Measurements from ENCODE around the gene TLR6. TPM values are rescaled to one million over a fixed set of nuclear protein-coding genes. Genes with fewer than 3 reads are reported as not detected.

TLR6 gene
- total RNA-seq, 1 donor from 2014 or later: 0.29 TPM

DNA sequence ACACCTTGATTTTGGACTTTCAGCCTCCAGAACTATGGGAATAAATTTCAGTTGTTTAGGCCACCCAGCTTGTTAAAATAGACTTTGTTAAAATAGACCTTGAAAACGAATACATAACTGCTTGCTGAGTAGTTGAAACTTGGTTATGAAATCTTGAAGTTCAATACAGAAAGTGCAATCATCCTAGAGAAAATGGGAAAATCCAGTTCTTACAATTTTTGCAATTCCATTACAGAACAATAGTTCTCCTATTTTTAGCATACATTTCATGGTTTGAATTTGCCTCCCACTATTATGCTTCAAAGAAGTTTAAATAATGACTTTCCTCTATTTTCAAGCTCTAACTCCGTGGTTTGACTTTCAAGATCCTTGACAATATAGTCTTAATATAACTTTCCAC lies 62.6 kb downstream of the TLR6 start:
- DNase-seq (ENCODE audit: low read depth): no peak
- TF ChIP-seq, protein P1, sequence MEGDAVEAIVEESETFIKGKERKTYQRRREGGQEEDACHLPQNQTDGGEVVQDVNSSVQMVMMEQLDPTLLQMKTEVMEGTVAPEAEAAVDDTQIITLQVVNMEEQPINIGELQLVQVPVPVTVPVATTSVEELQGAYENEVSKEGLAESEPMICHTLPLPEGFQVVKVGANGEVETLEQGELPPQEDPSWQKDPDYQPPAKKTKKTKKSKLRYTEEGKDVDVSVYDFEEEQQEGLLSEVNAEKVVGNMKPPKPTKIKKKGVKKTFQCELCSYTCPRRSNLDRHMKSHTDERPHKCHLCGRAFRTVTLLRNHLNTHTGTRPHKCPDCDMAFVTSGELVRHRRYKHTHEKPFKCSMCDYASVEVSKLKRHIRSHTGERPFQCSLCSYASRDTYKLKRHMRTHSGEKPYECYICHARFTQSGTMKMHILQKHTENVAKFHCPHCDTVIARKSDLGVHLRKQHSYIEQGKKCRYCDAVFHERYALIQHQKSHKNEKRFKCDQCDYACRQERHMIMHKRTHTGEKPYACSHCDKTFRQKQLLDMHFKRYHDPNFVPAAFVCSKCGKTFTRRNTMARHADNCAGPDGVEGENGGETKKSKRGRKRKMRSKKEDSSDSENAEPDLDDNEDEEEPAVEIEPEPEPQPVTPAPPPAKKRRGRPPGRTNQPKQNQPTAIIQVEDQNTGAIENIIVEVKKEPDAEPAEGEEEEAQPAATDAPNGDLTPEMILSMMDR (conservative IDR thresholded peaks at IDR 0.05; ENCODE audit: low read depth, low read length): no peak
- H3K4me3 ChIP-seq (ENCODE audit: low read depth, low read length): no peak overlapping the region

DNA sequence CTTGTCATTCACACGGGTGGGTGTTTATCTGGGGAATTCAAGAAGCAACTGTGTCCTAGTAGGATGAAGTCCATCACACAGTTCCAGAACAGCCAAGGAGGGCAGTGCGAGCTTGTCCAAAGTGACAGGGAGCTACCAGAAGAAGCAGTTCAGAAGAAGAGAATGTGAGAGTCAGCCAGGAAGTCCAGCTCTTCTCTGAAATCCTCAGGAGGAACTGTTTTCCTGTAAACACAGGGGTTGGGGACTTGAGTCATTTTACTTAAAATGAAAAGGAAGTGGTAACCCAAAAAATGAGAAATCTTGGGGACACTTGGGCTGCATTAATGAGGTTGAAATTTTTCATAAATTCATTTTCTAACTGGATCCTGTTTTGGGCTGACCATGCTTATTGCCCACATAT lies 65.6 kb downstream of the TLR6 start:
- H3K4me3 ChIP-seq (ENCODE audit: low read depth, low read length): no peak overlapping the region
- TF ChIP-seq, protein P1 (conservative IDR thresholded peaks at IDR 0.05; ENCODE audit: low read depth, low read length): no peak

DNA sequence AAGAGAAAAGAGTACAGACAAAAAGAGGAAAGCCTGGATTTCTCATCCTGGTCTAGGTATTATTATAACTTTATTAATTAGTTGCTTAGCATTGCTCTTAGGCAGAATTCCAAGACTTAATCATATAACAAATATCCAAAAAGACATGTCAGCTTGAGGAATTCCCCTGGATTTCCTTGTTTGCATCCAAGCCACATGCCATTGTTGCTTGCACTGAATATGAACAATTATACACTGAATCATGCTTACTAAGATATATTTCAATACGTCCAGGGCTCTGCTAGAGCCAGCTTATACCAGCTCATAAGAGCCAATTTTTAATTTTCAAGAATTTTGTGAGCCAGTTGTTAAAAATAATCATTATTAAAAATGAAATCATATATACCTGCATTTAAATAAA lies 68.3 kb downstream of the TLR6 start:
- no peak for DNase-seq (ENCODE audit: low read depth)
- TF ChIP-seq, protein P1 (conservative IDR thresholded peaks at IDR 0.05; ENCODE audit: low read depth, low read length): no peak
- H3K4me3 ChIP-seq (ENCODE audit: low read depth, low read length): no peak overlapping the region

More for the DNA sequence above, 65.6 kb downstream of the TLR6 start:
- no peak for DNase-seq (ENCODE audit: low read depth)

DNA sequence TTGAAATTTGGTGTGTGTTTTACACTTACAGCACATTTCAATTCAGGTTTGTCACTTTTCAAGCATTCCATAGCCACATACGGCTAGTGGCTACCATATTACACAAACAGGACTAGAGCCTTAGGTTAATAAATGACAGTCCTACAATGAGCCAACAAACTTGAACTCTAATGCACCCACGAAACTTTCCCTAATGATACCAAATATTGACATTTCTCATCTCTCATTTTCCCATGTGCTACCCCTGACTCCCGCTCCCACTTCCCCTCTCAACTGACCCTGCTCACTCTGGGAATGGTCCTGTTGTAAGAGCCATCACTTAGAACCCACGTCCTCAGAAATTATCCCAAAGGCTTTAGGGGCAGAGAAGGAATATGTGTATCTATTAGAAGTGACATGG lies 68.9 kb downstream of the TLR6 start:
- no peak overlapping the region for H3K4me3 ChIP-seq (ENCODE audit: low read depth, low read length)
- no peak for DNase-seq (ENCODE audit: low read depth)
- TF ChIP-seq, protein P1 (conservative IDR thresholded peaks at IDR 0.05; ENCODE audit: low read depth, low read length): no peak

DNA sequence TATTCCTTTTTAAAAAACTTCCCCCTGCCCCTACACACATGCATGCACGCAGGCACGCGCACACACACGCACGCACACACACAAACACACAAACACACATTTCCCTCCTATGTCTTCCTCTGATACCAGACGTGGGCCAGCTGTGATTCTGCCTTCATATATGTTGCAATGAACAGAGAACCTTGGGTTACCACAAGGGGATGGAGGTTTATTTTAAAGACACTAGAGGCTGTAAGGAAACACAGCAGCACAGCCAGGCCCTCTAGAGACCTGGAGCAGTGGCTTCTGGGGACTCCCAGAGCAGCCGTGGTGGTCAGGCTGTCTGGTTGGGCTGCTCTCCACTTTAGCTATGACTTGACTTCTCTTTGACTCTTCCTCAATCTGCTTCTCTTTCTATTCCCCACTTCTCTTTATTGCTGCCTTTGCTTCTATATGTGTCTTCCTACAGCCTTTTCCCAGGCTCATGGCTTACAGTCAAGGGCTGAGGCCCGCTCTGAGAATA lies 70.7 kb downstream of the TLR6 start:
- DNase-seq (ENCODE audit: low read depth): no peak
- H3K4me3 ChIP-seq (ENCODE audit: low read depth, low read length): no peak overlapping the region
- TF ChIP-seq, protein P1 (conservative IDR thresholded peaks at IDR 0.05; ENCODE audit: low read depth, low read length): no peak

DNA sequence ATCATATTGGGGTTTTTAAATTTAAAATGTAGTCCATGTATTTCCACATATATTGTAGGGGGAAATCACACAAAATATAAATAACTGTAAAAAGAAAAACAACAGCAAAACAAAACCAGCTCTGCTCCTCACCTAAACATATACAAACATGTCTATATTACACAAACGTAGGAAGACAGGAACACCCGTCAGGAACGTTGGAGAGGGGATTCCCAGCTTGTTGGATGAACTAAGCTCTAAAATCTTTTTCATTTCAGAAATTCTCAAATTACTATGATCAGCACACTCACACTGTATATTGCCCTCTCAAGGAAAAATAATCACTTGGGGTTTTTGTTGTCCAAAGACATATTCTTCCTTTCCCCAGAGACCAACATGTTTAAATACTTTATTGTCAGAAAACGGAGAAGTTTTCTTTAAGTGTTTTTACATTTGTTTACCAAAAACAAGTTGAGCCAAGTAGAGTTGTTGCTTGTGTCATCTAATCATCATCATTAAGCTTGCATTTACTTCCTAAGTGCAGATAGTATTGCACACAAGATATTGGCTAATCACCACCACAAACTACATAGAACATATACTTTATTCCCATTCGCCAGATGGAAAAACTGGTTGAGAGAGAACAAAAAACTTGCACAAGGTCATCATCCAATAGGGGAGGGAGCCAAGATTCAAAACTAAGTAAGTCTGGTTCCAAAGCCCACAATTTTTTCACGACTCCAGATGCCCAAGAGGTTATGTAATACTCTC lies 71.4 kb downstream of the TLR6 start:
- no peak overlapping the region for H3K4me3 ChIP-seq (ENCODE audit: low read depth, low read length)
- no peak for DNase-seq (ENCODE audit: low read depth)
- TF ChIP-seq, protein P1 (conservative IDR thresholded peaks at IDR 0.05; ENCODE audit: low read depth, low read length): no peak

DNA sequence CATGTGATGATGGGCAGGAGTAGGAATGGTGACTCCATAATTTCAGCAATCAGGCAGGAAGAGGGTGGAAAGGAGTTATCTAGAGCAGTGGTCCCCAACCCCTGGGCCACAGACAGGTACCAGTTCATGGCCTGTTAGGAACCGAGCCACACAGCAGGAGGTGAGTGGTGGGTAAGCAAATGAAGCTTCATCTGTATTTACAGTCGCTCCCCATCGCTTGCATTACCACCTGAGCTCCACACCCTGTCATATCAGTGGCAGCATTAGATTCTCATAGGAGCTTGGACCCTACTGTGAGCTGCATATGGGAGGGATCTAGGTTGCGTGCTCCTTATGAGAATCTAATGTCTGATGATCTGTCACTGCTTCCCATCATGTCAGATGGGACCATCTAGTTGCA lies 72.5 kb downstream of the TLR6 start:
- TF ChIP-seq, protein P1 (conservative IDR thresholded peaks at IDR 0.05; ENCODE audit: low read depth, low read length): no peak
- H3K4me3 ChIP-seq (ENCODE audit: low read depth, low read length): no peak overlapping the region
- DNase-seq (ENCODE audit: low read depth): no peak
